Measurements from ENCODE around the gene DDX20.
"Not testable (repeated sequence)": the region's sequence is repeated elsewhere in the genome, so short reads cannot be mapped to it uniquely, and the experiment has no call there.

- TF ChIP-seq MAX (IDR thresholded peaks at IDR 0.05); CEBPB (IDR thresholded peaks at IDR 0.05; ENCODE audit: low read depth, low read length); CTCF (IDR thresholded peaks at IDR 0.05; ENCODE audit: control extremely low read depth in 1 of 3, insufficient read depth in 1 of 3, low read depth in 1 of 3, low read length in 3 of 3); POLR2AphosphoS5 (IDR thresholded peaks at IDR 0.05; ENCODE audit: low read depth, low read length); SUZ12 (IDR thresholded peaks at IDR 0.05; ENCODE audit: low read length): not testable (repeated sequence)
Observed at GRCh38 chr1:111742292-111742691, 13.4 kb upstream of the DDX20 start.
